C4-2B (cell line): ENCODE results near the gene ITPR2.

Experiments
- H3K27ac ChIP-seq: fragments of 450-650 bp; 2 replicates; pipeline ENCODE4 v1.5.1; 2017
- ZFX ChIP-seq: fragments of 450-650 bp; IDR thresholded peaks from 2 replicates; pipeline ENCODE4 v1.6.1; 2017
- TF ChIP-seq, protein P1 (sequence below): fragments of 450-650 bp; conservative IDR thresholded peaks from 2 replicates; pipeline ENCODE4 v1.5.1; 2017; ENCODE audit warnings: mild to moderate bottlenecking

Gene ITPR2

DNA sequence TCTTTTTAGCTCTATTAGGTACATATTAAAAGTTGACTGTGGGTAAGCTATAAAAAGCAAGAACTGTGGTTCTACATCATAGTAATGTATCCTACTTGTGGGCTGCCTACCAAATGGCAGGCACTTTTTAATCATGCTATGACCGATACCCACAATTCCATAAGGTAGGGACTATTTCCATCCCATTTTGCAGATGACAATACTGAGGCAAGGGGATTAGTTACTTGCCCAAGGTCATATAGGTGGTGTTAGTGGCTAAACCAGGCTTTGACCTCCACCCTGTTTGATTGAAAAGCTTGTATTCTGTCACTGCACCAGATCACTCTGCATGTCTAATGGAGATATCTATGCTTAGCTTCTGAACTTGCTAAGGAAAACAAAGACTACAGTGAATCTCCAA lies 485.7 kb downstream of the ITPR2 start:
- TF ChIP-seq, protein P1, sequence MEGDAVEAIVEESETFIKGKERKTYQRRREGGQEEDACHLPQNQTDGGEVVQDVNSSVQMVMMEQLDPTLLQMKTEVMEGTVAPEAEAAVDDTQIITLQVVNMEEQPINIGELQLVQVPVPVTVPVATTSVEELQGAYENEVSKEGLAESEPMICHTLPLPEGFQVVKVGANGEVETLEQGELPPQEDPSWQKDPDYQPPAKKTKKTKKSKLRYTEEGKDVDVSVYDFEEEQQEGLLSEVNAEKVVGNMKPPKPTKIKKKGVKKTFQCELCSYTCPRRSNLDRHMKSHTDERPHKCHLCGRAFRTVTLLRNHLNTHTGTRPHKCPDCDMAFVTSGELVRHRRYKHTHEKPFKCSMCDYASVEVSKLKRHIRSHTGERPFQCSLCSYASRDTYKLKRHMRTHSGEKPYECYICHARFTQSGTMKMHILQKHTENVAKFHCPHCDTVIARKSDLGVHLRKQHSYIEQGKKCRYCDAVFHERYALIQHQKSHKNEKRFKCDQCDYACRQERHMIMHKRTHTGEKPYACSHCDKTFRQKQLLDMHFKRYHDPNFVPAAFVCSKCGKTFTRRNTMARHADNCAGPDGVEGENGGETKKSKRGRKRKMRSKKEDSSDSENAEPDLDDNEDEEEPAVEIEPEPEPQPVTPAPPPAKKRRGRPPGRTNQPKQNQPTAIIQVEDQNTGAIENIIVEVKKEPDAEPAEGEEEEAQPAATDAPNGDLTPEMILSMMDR: no peak
- no peak for TF ChIP-seq ZFX

GRCh38 chr12:26346736-26347135 lies 486.3 kb downstream of the ITPR2 start:
- H3K27ac ChIP-seq: no peak overlapping the region
- TF ChIP-seq ZFX: no peak

More for the DNA sequence above, 485.7 kb downstream of the ITPR2 start:
- H3K27ac ChIP-seq: no peak overlapping the region

- no peak overlapping the region for H3K27ac ChIP-seq
- no peak for TF ChIP-seq ZFX
- TF ChIP-seq, protein P1: no peak
Observed at GRCh38 chr12:26345471-26346003, 487.5 kb downstream of the ITPR2 start.

DNA sequence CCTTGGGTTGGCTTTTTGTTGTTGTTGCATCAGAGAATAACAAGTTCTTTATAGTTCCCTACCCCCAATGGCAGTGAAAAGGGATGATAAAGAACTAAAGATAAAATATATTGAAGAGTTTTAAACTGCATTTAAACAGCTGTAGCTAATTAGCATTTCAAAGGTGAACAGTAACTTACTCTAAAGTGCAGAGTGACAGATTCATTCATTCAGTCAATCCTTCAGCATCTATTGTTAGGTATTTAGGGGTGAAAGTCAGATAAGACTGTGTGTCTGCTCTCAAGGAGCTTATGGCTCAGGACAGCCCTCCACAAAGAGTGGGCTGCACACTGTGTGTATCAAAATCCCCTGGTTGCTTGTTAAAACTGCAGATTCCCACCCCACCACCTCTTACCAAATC lies 491.5 kb downstream of the ITPR2 start:
- no peak overlapping the region for H3K27ac ChIP-seq
- TF ChIP-seq, protein P1: no peak
- TF ChIP-seq ZFX: no peak

DNA sequence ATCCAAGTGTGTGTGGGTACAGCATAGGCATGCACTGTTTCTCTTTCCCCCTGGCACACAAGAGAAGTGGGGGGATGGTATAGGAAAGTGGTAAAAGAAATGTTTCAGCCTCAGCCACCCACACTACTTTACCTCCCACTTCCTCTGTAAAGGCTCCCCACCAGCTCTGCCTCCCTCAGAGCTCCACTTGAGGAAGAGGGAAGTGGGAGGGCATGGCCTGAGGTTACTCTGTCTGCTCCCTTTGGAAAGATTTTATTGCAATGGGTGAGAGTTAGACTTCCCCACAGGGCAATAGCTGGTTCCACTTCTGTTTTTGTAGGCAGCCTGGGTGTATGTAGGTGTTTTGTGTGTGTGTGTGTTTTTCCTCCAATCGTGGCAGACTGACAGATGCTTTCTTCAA lies 492.3 kb downstream of the ITPR2 start:
- no peak overlapping the region for H3K27ac ChIP-seq
- no peak for TF ChIP-seq ZFX
- TF ChIP-seq, protein P1: no peak

DNA sequence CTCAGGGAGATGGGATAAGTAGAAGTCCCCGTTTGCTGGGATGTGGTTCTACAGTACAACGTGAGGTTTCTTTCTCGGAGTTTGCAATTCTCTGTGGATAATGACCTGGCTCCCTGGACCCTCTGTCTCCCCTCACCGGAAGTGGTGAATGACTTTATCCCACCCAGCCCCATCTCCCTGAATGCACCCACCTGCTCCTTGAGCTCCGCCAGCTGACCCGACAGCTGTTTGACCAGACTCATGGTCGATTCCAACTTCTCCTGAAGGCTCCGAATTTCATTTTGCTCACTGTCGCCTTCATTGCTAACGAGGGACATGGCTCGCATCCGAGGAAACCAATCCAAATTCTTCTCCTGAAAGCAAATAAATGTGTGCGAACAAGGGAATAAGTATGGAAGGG lies 493.0 kb downstream of the ITPR2 start:
- H3K27ac ChIP-seq: no peak overlapping the region

GRCh38 chr12:26338586-26339572 lies 494.1 kb downstream of the ITPR2 start:
- no peak overlapping the region for H3K27ac ChIP-seq
- TF ChIP-seq, protein P1: no peak
- TF ChIP-seq ZFX: no peak

More for the DNA sequence above, 493.0 kb downstream of the ITPR2 start:
- TF ChIP-seq, protein P1: no peak
- TF ChIP-seq ZFX: no peak
